ENCODE measurements around the gene TSACC.
A peak's percentile ranks its signal among the peaks of the same experiment; 100 is the strongest.

Gene TSACC

DNA sequence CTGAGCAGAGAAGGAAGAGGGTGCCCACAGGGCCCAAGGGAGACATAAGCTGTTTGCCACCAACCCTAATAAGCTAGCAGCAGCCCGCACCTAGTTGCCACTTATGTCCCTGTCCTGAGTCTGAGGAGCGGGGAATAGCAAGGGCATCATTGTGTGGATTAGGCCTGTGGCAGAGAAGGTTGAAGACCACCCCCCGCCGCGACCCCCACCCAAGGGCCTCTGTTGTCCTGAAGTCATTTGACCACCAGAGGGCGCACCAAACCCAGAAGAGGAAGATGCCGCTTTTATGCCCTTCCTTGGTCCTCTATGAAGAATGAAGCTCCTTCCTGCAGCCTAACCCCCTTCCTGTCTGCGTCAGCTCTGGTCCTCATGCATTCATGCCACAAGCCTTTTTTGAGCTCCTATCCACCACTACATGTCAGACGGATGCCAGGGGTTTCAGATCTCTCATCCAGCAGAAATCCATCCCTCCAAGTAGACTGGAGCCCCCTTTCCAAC is 47.3 kb downstream of the TSACC start:
- POLR2A ChIA-PET: interaction anchor here (0.6 kb wide), 1 partner anchor 36 kb away, joined by 3 read pairs; no protein-coding TSS in a partner anchor
- peak; percentile 77 for DNase-seq (ENCODE audit: extremely low spot score)

DNA sequence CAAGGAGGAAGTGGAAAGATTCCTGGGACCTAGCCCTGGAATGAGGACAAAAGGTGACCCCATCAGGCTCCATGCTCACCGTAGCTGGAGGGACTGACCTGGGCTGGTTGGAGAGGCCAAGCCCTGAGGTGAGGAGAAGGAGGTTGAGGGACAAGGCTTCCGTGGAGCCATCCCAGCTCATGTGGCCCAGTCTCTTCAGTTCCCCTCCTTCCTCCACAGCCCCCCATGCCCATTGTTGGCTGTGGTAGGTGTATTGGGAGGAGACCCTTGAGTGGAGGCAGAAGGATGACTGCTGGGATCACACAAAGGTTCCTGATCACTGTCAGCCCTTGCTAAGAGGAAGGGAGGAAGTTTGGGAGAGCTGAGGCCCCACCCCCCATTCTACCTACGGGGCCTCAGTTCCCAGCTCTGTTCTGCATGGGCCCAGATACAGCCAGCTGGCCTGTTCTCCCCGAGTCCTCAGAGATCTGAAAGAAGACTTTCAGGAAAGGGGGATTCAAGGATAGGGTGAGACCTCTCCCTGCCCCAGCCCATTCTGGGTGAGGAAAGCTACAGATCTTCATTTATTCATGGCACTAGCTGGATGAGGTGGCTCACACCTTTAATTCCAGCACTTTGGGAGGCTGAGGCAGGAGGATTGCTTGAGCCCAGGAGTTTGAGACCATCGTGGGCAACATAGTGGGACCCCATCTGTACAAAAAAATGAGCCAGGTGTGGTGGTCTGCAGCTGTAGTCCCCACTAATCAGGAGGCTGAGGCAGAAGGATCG is 48.0 kb downstream of the TSACC start:
- CTCF ChIA-PET: interaction anchor here (0.6 to 17.1 kb wide), 64 partner anchors 10 to 349 kb away, joined by 3 to 480 read pairs (median 5); partner anchors contain the start of genes BCAN, CCT3, NES and RHBG

More for the DNA sequence above, 47.3 kb downstream of the TSACC start:
- TF ChIP-seq, protein P1, sequence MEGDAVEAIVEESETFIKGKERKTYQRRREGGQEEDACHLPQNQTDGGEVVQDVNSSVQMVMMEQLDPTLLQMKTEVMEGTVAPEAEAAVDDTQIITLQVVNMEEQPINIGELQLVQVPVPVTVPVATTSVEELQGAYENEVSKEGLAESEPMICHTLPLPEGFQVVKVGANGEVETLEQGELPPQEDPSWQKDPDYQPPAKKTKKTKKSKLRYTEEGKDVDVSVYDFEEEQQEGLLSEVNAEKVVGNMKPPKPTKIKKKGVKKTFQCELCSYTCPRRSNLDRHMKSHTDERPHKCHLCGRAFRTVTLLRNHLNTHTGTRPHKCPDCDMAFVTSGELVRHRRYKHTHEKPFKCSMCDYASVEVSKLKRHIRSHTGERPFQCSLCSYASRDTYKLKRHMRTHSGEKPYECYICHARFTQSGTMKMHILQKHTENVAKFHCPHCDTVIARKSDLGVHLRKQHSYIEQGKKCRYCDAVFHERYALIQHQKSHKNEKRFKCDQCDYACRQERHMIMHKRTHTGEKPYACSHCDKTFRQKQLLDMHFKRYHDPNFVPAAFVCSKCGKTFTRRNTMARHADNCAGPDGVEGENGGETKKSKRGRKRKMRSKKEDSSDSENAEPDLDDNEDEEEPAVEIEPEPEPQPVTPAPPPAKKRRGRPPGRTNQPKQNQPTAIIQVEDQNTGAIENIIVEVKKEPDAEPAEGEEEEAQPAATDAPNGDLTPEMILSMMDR (IDR thresholded peaks at IDR 0.05; ENCODE audit: control extremely low read depth, extremely low read depth, low read depth, missing control alignments): peak; percentile 67
- CTCF ChIA-PET: interaction anchor here (0.6 to 17.1 kb wide), 61 partner anchors 11 to 348 kb away, joined by 3 to 480 read pairs (median 5); partner anchors contain the start of genes BCAN, CCT3, RHBG and TSACC

DNA sequence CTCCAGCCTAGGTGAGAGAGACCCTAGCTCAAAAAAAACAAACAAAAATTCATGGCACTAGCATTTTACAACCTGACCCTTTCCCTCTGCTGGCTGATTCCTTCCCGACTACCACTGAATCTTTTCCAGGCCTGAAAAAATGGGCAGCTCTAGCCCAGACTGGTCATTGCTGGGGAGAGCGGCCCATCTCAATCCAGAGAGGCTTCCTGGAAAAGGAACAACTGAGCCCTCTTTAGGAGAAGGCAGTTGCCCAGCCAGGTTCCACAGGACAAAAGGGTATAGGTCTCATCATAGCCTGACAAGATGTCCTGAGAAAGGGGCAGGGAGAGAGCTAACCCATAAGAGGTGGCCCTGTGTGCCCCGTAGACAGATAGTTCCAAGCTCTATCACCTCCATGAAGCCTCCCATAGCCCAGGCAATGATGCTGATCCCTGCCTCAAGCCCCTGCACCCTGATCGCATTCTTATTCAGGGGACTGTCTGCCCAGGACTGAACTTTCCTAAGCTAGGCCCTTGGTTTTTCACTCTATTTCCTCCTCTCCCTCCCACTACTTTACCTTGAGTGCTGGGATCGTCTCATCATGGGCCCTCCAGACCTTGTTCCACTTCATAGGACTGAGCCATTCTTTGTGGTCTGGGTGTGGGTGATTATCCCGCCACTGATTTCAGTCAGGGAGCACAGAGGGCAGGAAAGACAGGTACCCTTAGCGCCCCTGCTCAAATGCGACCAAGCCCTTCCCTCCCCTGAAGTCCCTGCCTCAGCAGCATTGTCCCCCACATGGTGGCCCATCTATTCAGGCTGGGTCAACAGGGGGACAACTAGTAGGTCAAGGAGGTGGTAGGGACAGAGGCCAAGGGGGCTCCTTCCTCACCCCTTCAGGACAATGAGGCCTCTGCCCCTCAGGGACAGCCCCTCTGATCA is 48.9 kb downstream of the TSACC start:
- POLR2A ChIA-PET: no interaction called here
- no peak for DNase-seq (ENCODE audit: extremely low spot score)
- CTCF ChIA-PET: interaction anchor here (0.6 to 17.1 kb wide), 20 partner anchors 9 to 295 kb away, joined by 3 to 480 read pairs (median 20); partner anchors contain the start of genes NES and RHBG
- TF ChIP-seq, protein P1 (IDR thresholded peaks at IDR 0.05; ENCODE audit: control extremely low read depth, extremely low read depth, low read depth, missing control alignments): no peak

More for the DNA sequence above, 48.0 kb downstream of the TSACC start:
- TF ChIP-seq, protein P1 (IDR thresholded peaks at IDR 0.05; ENCODE audit: control extremely low read depth, extremely low read depth, low read depth, missing control alignments): no peak
- POLR2A ChIA-PET: interaction anchor here (0.6 kb wide), 1 partner anchor 35 kb away, joined by 3 read pairs; no protein-coding TSS in a partner anchor
- DNase-seq (ENCODE audit: extremely low spot score): no peak

- POLR2A ChIA-PET: no interaction called here
Observed at GRCh38 chr1:156387870-156388173, 49.5 kb downstream of the TSACC start.

GRCh38 chr1:156388174-156389137 is 50.1 kb downstream of the TSACC start:
- DNase-seq (ENCODE audit: extremely low spot score): no peak
- CTCF ChIA-PET: interaction anchor here (1.1 to 8.2 kb wide), 6 partner anchors 33 to 288 kb away, joined by 3 to 130 read pairs (median 24); partner anchors contain the start of gene NES
- POLR2A ChIA-PET: no interaction called here
- TF ChIP-seq, protein P1 (IDR thresholded peaks at IDR 0.05; ENCODE audit: control extremely low read depth, extremely low read depth, low read depth, missing control alignments): no peak

More at GRCh38 chr1:156387870-156388173, 49.5 kb downstream of the TSACC start:
- TF ChIP-seq, protein P1 (IDR thresholded peaks at IDR 0.05; ENCODE audit: control extremely low read depth, extremely low read depth, low read depth, missing control alignments): no peak
- CTCF ChIA-PET: interaction anchor here (1.0 to 17.1 kb wide), 8 partner anchors 14 to 289 kb away, joined by 3 to 480 read pairs (median 74); partner anchors contain the start of genes NES and RHBG
- DNase-seq (ENCODE audit: extremely low spot score): no peak

Measured in GM10248 (cell line).